K562 (cell line): ENCODE results near the gene MYCBPAP. TPM values are rescaled to one million over a fixed set of nuclear protein-coding genes. Genes with fewer than 3 reads are reported as not detected.

Source experiments
- ATAC-seq: fragments of 200-7000 bp; cut with Tn5 transposase; 3 replicates; pipeline ENCODE4 v1.9.1; 2020; ENCODE audit warnings: moderate library complexity
- BruUV-seq: library from RNA; stranded (reverse); fragments of 400-500 nt; replicated peaks from 2 replicates; lab custom pipeline; 2021; lab: Mats Ljungman, UMichigan
- CTCF ChIA-PET: fragments of 300-600 bp; formaldehyde crosslinking; extraction: SDS; loops from one replicate; lab custom pipeline; 2021; ENCODE audit warnings: low intra/inter-chr PET ratio; lab: Yijun Ruan, JAX
- POLR2A ChIA-PET: fragments of 300-600, 350-650 bp; sonication (Branson Sonifier 250); formaldehyde crosslinking; extraction: SDS; loops from one replicate; lab custom pipeline; 2021; ENCODE audit warnings: antibody characterized with exemption, inconsistent platforms; lab: Yijun Ruan, JAX
- DNase-seq, 4 experiments: peaks; one replicate each; pipeline versions ENCODE4 v3.0.0 to v3.0.0-alpha.2; 2011 to 2018; ENCODE audit warnings: low spot score in 3 of 4, mixed read lengths in 3 of 4; ENCODE audit errors: extremely low read depth in 1 of 4
- FAIRE-seq: peaks from 2 replicates; lab custom pipeline; 2011; peaks lifted over from hg19 to GRCh38; lab: Jason Lieb, UNC
- H2AFZ ChIP-seq: 2 replicates; pipeline ENCODE4 v1.6.0; 2011; ENCODE audit warnings: low read depth, low read length, control low read depth, inconsistent platforms
- H3K27ac ChIP-seq: fragments of 200-600 bp; 3 replicates; pipeline ENCODE4 v1.8.0; 2011; ENCODE audit warnings: low read depth, mild to moderate bottlenecking, control low read depth, inconsistent platforms, low read length, moderate library complexity, mixed read lengths; ENCODE audit errors: extremely low read depth
- H3K27me3 ChIP-seq, 2 experiments: fragments of 300-600 bp in 1 of 2; 2 replicates in 1 of 2; 3 replicates in 1 of 2; pipeline versions ENCODE4 v1.6.0 to v1.8.0; 2011; ENCODE audit warnings: inconsistent platforms in 2 of 2, low read length in 2 of 2, mild to moderate bottlenecking in 1 of 2, mixed read lengths in 1 of 2, moderate library complexity in 1 of 2; ENCODE audit not compliant: control insufficient read depth in 2 of 2, insufficient read depth in 2 of 2
- H3K36me3 ChIP-seq: fragments of 300-600 bp; 3 replicates; pipeline ENCODE4 v1.8.0; 2011; ENCODE audit warnings: mild to moderate bottlenecking, low read length, inconsistent platforms; ENCODE audit not compliant: control insufficient read depth, insufficient read depth
- H3K4me1 ChIP-seq, 2 experiments: fragments of 200-600 bp in 1 of 2; replicated peaks in 1 of 2; 2 replicates in 1 of 2; 3 replicates in 1 of 2; pipeline versions ENCODE4 v1.5.1 to v1.8.0; 2011; ENCODE audit warnings: inconsistent platforms in 2 of 2, low read length in 2 of 2, mild to moderate bottlenecking in 1 of 2, mixed read lengths in 1 of 2, moderate library complexity in 1 of 2; ENCODE audit not compliant: control insufficient read depth in 2 of 2, insufficient read depth in 2 of 2
- H3K4me2 ChIP-seq: 2 replicates; pipeline ENCODE4 v1.6.1; 2011; ENCODE audit warnings: low read length, control low read depth, inconsistent platforms, mixed read lengths; ENCODE audit not compliant: insufficient read depth
- H3K4me3 ChIP-seq: fragments of 200-600 bp; sonication (generic), shearing (Covaris generic); 2 replicates; pipeline ENCODE4 v1.5.1; 2016; ENCODE audit warnings: control low read depth, inconsistent platforms
- H3K79me2 ChIP-seq: fragments of 200-600 bp; 3 replicates; pipeline ENCODE4 v1.8.0; 2011; ENCODE audit warnings: low read length, inconsistent platforms; ENCODE audit not compliant: control insufficient read depth, insufficient read depth
- H3K9ac ChIP-seq, 2 experiments: 2 replicates each; pipeline versions ENCODE4 v1.6.0 to v1.6.1; 2011; ENCODE audit warnings: low read depth in 2 of 2, low read length in 2 of 2, control low read depth in 1 of 2, inconsistent platforms in 1 of 2, mild to moderate bottlenecking in 1 of 2, mixed read lengths in 1 of 2; ENCODE audit not compliant: insufficient read depth in 1 of 2
- H3K9me1 ChIP-seq: one replicate; pipeline ENCODE4 v1.6.0; 2011; ENCODE audit warnings: inconsistent platforms, mild to moderate bottlenecking, low read length, moderate library complexity; ENCODE audit not compliant: control insufficient read depth, insufficient read depth
- H3K9me3 ChIP-seq: replicated peaks from 2 replicates; pipeline ENCODE4 v1.5.1; 2011; ENCODE audit warnings: low read depth, low read length, inconsistent platforms; ENCODE audit not compliant: control insufficient read depth, insufficient read depth
- H4K20me1 ChIP-seq: replicated peaks from 2 replicates; pipeline ENCODE4 v1.6.1; 2011; ENCODE audit warnings: low read length, inconsistent platforms, mixed read lengths; ENCODE audit not compliant: control insufficient read depth, insufficient read depth
- GTF2A2 ChIP-seq: IDR thresholded peaks from 2 replicates; pipeline ENCODE4 v1.6.1; 2016; ENCODE audit warnings: mild to moderate bottlenecking, missing genetic modification characterization, missing compliant biosample characterization
- HNRNPH1 ChIP-seq: fragments of 200-400 bp; formaldehyde crosslinking; optimal IDR thresholded peaks from 2 replicates; pipeline ENCODE3; 2017; ENCODE audit warnings: low read depth, mild to moderate bottlenecking, low read length, moderate library complexity
- ILF3 ChIP-seq: fragments of 450-650 bp; IDR thresholded peaks from 2 replicates; pipeline ENCODE4 v1.6.1; 2018; ENCODE audit warnings: antibody characterized with exemption, mild to moderate bottlenecking, moderate library complexity, borderline replicate concordance
- NRF1 ChIP-seq, 2 experiments: fragments of 450-650 bp; IDR thresholded peaks in 1 of 2; conservative IDR thresholded peaks in 1 of 2; 2 replicates each; pipeline ENCODE4 v1.6.1; 2014; ENCODE audit warnings: mild to moderate bottlenecking in 2 of 2
- PBX2 ChIP-seq, 2 experiments: IDR thresholded peaks in 1 of 2; conservative IDR thresholded peaks in 1 of 2; 2 replicates each; pipeline ENCODE4 v1.6.1; 2016; ENCODE audit warnings: low read depth in 2 of 2, mild to moderate bottlenecking in 1 of 2, missing compliant biosample characterization in 1 of 2, missing genetic modification characterization in 1 of 2, moderate library complexity in 1 of 2
- SMAD2 ChIP-seq: fragments of 150-350 bp; IDR thresholded peaks from 2 replicates; pipeline ENCODE4 v1.6.1; 2014; ENCODE audit warnings: low read depth, mild to moderate bottlenecking, low read length
- SRF ChIP-seq, 2 experiments: fragments of 250-450, 450-650 bp in 1 of 2; sonication (Bioruptor Pico) in 1 of 2; sonication (generic) in 1 of 2; formaldehyde crosslinking; IDR thresholded peaks; 2 replicates each; pipeline versions ENCODE4 v1.5.0 to v1.5.1; 2020 to 2022; ENCODE audit warnings: mild to moderate bottlenecking in 1 of 2, missing genetic modification reagents in 1 of 2
- TOE1 ChIP-seq, 2 experiments: fragments of 450-650 bp in 1 of 2; sonication (generic) in 1 of 2; formaldehyde crosslinking in 1 of 2; IDR thresholded peaks; 2 replicates each; pipeline versions ENCODE4 v1.7.1 to v1.8.0; 2016 to 2022; ENCODE audit warnings: borderline replicate concordance in 2 of 2, mild to moderate bottlenecking in 2 of 2, antibody characterized with exemption in 1 of 2, inconsistent platforms in 1 of 2, low read depth in 1 of 2, missing genetic modification reagents in 1 of 2, moderate library complexity in 1 of 2
- ZBTB9 ChIP-seq: fragments of 450-650 bp; formaldehyde crosslinking; IDR thresholded peaks from 2 replicates; pipeline ENCODE4 v1.4.0; 2020; ENCODE audit warnings: mild to moderate bottlenecking, moderate library complexity
- ZZZ3 ChIP-seq: fragments of 450-650 bp; IDR thresholded peaks from 2 replicates; pipeline ENCODE4 v1.6.1; 2016; ENCODE audit warnings: antibody characterized with exemption, mild to moderate bottlenecking, moderate library complexity
- whole genome bisulfite sequencing: fragments of 100-300 bp; shearing (Covaris generic); methylation state at CpG from one replicate; pipeline ENCODE4 v1.1.6; 2016; ENCODE audit warnings: low coverage, mixed read lengths; ENCODE audit not compliant: insufficient coverage; ENCODE audit errors: missing lambda C conversion rate; 5-methylcytosine and 5-hydroxymethylcytosine counted together
- in situ Hi-C: fragments of 300-500 bp; cut with MboI; formaldehyde crosslinking; loops from 4 replicates; pipeline ENCODE4 v1.15.0; 2018; ENCODE audit warnings: inconsistent platforms, mixed read lengths
- intact Hi-C: fragments of 100-400 bp; cut with micrococcal nuclease; formaldehyde crosslinking; loops from 2 replicates; pipeline ENCODE4 v1.14.2; 2022
- polyA plus RNA-seq, 8 experiments: library from polyadenylated mRNA; depleted of rRNA in 4 of 8; stranded (reverse) in 5 of 8; unstranded in 3 of 8; fragments of >200 nt; fragmentation: Nextera tagmentation in 2 of 8; fragmentation: Illumina TruSeq in 1 of 8; extraction: Ambion mirVana in 2 of 8; extraction: Trizol in 1 of 8; gene quantifications; 2 replicates each; pipeline versions ENCODE4 v1.2.1 to v1.2.3, GENCODE V29; 2011 to 2014; ENCODE audit warnings: inconsistent platforms in 1 of 8, missing spikeins in 1 of 8
- total RNA-seq, 7 experiments: library from RNA; depleted of rRNA in 6 of 7; stranded (reverse); fragments of >200 nt in 6 of 7; fragmentation: Illumina TruSeq in 2 of 7; extraction: Trizol in 2 of 7; gene quantifications; 2 replicates each; pipeline versions ENCODE4 v1.2.1 to v1.2.3, GENCODE V29; 2011 to 2021; ENCODE audit warnings: low replicate concordance in 1 of 7

Gene MYCBPAP
- total and polyA plus RNA-seq, 9 of the 15 experiments (the other 6 are each of a cell fraction or from before 2014, with no cell fraction given): not detected

- no peak for FAIRE-seq
Observed at GRCh38 chr17:50571681-50572080, 63.4 kb downstream of the MYCBPAP start.

GRCh38 chr17:50572541-50572940 is 64.3 kb downstream of the MYCBPAP start:
- H3K27ac ChIP-seq: no peak overlapping the region
- no peaks in the 10 kb centered on the region for H3K9me1 ChIP-seq
- no peak for DNase-seq
- in situ Hi-C loops (no loop called here), intact Hi-C loops (no loop called here)
- BruUV-seq: no TSS peak
- H2AFZ ChIP-seq: no peak overlapping the region
- no peak for FAIRE-seq
- ChIA-PET POLR2A (no interaction called here), CTCF (no interaction called here)
- 14% methylated on average over 18 of the region's 20 CpGs for WGBS
- H3K27me3 ChIP-seq: peaks cover 9 to 78% of the 10 kb centered on the region in 2 experiments; a peak in 4 of 5 replicates
- H3K4me1 ChIP-seq: peaks cover 7 to 17% of the 10 kb centered on the region in 2 experiments; a peak in 3 of 5 replicates
- no peak overlapping the region for H3K9ac ChIP-seq
- H3K9me3 ChIP-seq: no peaks in the 10 kb centered on the region; the same call in 1 of the 2 replicates
- H4K20me1 ChIP-seq: peaks cover 10% of the 10 kb centered on the region; the same call in 1 of the 2 replicates
- H3K4me2 ChIP-seq: no peak overlapping the region
- no peaks in the 10 kb centered on the region for H3K36me3 ChIP-seq
- no peak overlapping the region for H3K4me3 ChIP-seq
- no peak for TF ChIP-seq ILF3
- no peak for TF ChIP-seq ZZZ3
- TF ChIP-seq ZBTB9 (CRISPR knock-in tag): no peak
- no peak for TF ChIP-seq PBX2 (CRISPR knock-in tag; IDR thresholded peaks at IDR 0.05; ENCODE audit: low read depth)
- no peak for TF ChIP-seq PBX2 (tag; conservative IDR thresholded peaks at IDR 0.05; ENCODE audit: low read depth)
- no peak for TF ChIP-seq SRF (CRISPR knock-in tag; IDR thresholded peaks at IDR 0.05)
- TF ChIP-seq HNRNPH1: no peak
- TF ChIP-seq GTF2A2 (tag): no peak
- no peak for TF ChIP-seq TOE1 (IDR thresholded peaks at IDR 0.05; ENCODE audit: borderline replicate concordance)
- TF ChIP-seq TOE1 (CRISPR knock-in tag; IDR thresholded peaks at IDR 0.05; ENCODE audit: borderline replicate concordance, low read depth): no peak
- no peak for ATAC-seq
- H3K79me2 ChIP-seq: no peaks in the 10 kb centered on the region

More at GRCh38 chr17:50571681-50572080, 63.4 kb downstream of the MYCBPAP start:
- Histone ChIP-seq H3K9me1 (no peaks in the 10 kb centered on the region), H3K36me3 (no peaks in the 10 kb centered on the region), H4K20me1 (peaks cover 4% of the 10 kb centered on the region; the same call in 1 of the 2 replicates), H3K9ac (peak overlapping the region in 1 of 2 experiments; percentile 43; a peak in 1 of 4 replicates), H3K9me3 (no peaks in the 10 kb centered on the region), H2AFZ (no peak overlapping the region), H3K27me3 (peaks cover 8 to 76% of the 10 kb centered on the region in 2 experiments; a peak in 4 of 5 replicates), H3K4me1 (peaks cover 7 to 17% of the 10 kb centered on the region in 2 experiments; a peak in 3 of 5 replicates), H3K27ac (no peak overlapping the region), H3K4me2 (no peak overlapping the region), H3K79me2 (no peaks in the 10 kb centered on the region), H3K4me3 (no peak overlapping the region)
- DNase-seq (no peak), ATAC-seq (no peak)
- WGBS: 17% methylated on average over 12 of the region's 19 CpGs
- peak in 1 of 2 experiments; percentile 32; a peak in 1 of 4 replicates for TF ChIP-seq NRF1 (conservative IDR thresholded peaks at IDR 0.05 in 1 of 2, IDR thresholded peaks at IDR 0.05 in 1 of 2)
- no peak for TF ChIP-seq SMAD2
- BruUV-seq: no TSS peak
- intact Hi-C loops (no loop called here), in situ Hi-C loops (no loop called here)
- ChIA-PET CTCF (no interaction called here), POLR2A (interaction anchor here (1.0 kb wide), 1 partner anchor 9 kb away, joined by 5 read pairs; no protein-coding TSS in a partner anchor)
